Measurements from ENCODE around the gene EIF4G3.
"Not testable (repeated sequence)": the region's sequence is repeated elsewhere in the genome, so short reads cannot be mapped to it uniquely, and the experiment has no call there.

Gene EIF4G3

DNA sequence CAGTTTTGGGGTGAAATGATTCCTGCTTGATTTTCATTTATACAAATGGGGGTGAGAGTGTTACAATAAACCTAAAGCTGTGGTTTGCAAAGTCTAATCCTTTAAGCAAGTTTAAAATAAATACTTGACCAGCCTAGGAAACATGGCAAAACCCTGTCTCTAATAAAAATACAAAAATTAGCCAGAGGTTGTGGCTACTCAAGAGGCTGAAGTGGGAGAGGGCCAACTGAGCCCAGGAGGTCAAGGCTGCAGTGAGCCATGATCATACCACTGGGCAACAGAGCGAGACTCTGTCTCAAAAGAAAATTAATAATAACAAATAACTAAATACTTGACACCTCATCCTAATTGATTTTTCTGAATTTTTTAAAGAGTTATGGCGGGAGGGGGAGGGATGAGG lies 110.8 kb downstream of the EIF4G3 start:
- DNase-seq = no peak

DNA sequence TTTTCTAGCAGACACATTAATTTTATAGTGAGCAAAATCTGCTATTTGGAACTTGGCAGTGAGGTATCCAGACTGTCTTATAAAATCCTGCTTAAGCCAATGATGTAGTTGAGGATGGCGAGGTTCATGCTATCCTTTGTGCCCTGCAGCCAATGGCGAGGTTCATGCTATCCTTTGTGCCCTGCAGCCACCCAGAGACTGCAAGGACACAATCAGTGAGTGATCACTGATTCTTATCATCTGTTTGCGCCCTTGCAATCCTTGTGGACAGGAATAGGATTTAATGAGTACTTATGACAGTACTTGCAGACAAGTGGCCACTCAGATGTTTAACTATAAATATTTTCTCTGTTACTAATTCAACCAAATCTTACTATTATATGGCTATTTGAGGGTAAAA lies 112.6 kb downstream of the EIF4G3 start:
- no peak for DNase-seq

- no peak for DNase-seq
Measured at GRCh38 chr1:21060523-21060922, 116.2 kb downstream of the EIF4G3 start.

- DNase-seq = no peak
Measured at GRCh38 chr1:21059021-21059420, 117.7 kb downstream of the EIF4G3 start.

- no peak for DNase-seq
Measured at GRCh38 chr1:21058035-21058793, 118.5 kb downstream of the EIF4G3 start.

DNA sequence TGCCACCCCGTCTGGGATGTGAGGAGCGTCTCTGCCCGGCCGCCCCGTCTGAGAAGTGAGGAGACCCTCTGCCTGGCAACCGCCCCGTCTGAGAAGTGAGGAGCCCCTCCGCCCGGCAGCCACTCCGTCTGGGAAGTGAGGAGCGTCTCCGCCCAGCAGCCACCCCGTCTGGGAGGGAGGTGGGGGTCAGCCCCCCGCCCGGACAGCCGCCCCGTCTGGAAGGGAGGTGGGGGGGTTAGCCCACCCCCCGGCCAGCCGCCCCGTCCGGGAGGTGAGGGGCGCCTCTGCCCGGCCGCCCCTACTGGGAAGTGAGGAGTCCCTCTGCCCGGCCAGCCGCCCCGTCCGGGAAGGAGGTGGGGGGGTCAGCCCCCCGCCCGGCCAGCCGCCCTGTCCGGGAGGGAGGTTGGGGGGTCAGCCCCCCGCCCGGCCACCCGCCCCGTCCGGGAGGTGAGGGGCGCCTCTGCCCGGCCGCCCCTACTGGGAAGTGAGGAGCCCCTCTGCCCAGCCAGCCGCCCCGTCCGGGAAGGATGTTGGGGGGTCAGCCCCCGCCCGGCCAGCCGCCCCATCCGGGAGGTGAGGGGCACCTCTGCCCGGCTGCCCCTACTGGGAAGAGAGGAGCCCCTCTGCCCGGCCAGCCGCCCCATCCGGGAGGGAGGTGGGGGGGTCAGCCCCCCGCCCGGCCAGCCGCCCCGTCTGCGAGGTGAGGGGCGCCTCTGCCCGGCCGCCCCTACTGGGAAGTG lies 123.3 kb downstream of the EIF4G3 start:
- DNase-seq = not testable (repeated sequence)

DNA sequence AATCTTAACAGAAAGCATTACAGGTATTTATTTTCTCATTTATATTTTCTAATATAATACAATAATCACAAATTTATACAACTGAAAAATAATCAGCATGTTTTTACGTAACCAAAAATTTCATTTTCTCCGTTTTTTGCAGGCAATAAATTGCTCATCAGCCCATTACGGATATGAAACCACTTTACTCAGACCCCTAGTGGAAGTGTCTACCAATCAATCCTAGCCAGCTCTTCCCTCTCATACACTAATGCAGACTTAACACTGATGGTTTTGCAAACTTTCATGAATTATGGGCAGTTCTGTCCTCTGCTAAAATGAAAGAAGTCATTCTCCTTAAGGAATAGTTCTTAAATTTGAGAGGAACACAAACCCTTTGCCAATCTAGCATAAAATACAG lies 124.7 kb downstream of the EIF4G3 start:
- DNase-seq = peak in 2 of 4 experiments; percentile 22 to 31

- DNase-seq = peak in 2 of 4 experiments; percentile 42 to 47
Measured at GRCh38 chr1:21051177-21051825, 125.4 kb downstream of the EIF4G3 start.

DNA sequence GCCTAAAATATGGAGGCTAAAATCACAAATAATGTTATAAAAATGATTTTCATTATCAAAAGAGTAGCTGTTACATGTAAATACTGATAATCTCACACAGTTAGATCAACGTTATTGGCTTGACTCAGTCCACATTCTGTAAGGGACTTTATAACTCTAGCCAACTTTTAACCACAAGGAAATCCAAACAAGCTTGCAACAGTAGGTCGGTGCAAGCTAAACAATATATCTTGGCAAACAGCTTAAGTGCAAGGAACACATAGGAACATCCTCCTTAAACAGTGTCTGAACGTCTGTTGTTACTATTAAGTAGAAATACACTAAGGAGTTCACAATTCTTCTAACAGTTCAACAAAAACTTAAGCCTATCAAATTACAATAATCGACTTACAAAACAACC lies 126.7 kb downstream of the EIF4G3 start:
- DNase-seq = no peak

GRCh38 chr1:21048462-21048861 lies 128.2 kb downstream of the EIF4G3 start:
- DNase-seq = peak in 1 of 4 experiments; percentile 20

- DNase-seq = no peak
Measured at GRCh38 chr1:21046132-21046531, 130.6 kb downstream of the EIF4G3 start.

DNA sequence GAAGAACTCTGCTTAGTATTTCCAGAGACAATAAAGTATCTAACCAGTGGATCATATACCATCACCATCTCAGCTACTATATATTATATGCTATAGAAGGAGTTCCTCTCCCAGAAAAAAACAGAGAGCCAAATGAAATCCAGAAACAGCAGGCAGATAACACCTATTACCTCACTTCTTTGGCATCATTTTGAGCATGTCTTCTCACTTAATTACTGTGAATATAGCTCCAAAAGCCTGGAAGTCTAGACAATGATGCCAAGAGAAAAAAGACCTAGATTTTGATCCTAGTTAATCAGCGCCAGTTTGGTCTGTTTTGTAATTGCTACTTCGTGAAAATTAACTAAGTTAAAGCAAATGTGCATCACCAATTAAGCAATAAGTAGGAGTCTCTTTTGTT lies 131.3 kb downstream of the EIF4G3 start:
- DNase-seq = no peak

- DNase-seq = peak in 2 of 4 experiments; percentile 44 to 49
Measured at GRCh38 chr1:21042929-21043605, 133.6 kb downstream of the EIF4G3 start.

GRCh38 chr1:21041541-21041940 lies 135.2 kb downstream of the EIF4G3 start:
- DNase-seq = no peak

DNA sequence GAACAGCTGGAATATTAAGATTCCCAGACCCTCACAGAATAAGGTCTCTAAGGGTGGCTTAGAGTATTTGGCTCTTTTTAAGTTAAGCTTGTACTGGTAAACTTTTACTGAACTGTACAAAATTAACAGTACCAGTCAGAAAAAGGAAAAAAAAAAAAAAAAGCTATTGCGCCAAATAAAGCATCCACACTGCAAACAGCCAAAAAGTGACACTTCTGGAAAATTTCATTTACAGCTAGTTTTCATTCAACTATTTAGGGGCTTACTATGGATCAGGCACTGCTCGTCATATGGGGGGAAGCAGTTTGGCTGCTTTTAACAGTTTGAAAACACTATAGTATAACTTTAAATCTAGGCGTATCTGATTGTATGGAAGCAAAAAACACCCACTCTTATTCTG lies 139.6 kb downstream of the EIF4G3 start:
- DNase-seq = no peak

GRCh38 chr1:21035794-21036193 lies 140.9 kb downstream of the EIF4G3 start:
- DNase-seq = no peak

- DNase-seq = no peak
Measured at GRCh38 chr1:21034725-21035628, 141.7 kb downstream of the EIF4G3 start.

GRCh38 chr1:21032741-21033140 lies 144.0 kb downstream of the EIF4G3 start:
- DNase-seq = no peak

- no peak for DNase-seq
Measured at GRCh38 chr1:21030181-21030580, 146.5 kb downstream of the EIF4G3 start.

- no peak for DNase-seq
Measured at GRCh38 chr1:21028520-21029145, 148.1 kb downstream of the EIF4G3 start.

- DNase-seq = no peak
Measured at GRCh38 chr1:21027805-21028204, 148.9 kb downstream of the EIF4G3 start.
